ENCODE results near the gene POTEI. TPM values are rescaled to one million over a fixed set of nuclear protein-coding genes. Genes with fewer than 3 reads are reported as not detected.
"Not testable (repeated sequence)": the region's sequence is repeated elsewhere in the genome, so short reads cannot be mapped to it uniquely, and the experiment has no call there.

Gene POTEI
- total and polyA plus RNA-seq, 5 donors = 0.16 to 4.5 (median 2.9) TPM

DNA sequence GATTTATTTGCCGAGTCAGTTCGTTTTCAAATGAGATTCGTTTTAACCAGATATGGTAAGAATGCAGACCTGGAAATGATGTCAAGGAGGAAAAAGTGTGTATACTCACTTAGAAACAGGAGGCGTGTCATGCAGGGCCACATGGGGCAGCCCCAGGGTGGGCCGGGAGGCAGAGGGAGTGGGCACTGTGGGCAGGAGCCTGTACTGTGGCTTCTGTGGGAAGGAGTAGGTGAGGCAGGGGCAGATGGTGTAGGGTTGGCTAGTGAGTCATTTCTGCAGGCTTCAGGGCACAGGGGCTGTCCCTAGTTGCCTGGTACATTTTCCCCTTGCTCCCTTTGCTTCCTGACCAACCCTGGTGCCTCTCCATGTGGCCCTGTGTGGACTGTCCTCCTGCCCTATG is 22.1 kb upstream of the POTEI start:
- intact Hi-C loops (cut with DNase I); H3K9me3 ChIP-seq (ENCODE audit: control insufficient read depth, low read length); H3K4me1 ChIP-seq (ENCODE audit: control insufficient read depth, insufficient read depth, low read length); H3K4me3 ChIP-seq (ENCODE audit: low read length); H3K27me3 ChIP-seq (ENCODE audit: control insufficient read depth, insufficient read depth); DNase-seq; ATAC-seq; H3K27ac ChIP-seq (ENCODE audit: low read length): not testable (repeated sequence)
- no CpG with 5 or more reads among the region's 5 CpGs for WGBS

DNA sequence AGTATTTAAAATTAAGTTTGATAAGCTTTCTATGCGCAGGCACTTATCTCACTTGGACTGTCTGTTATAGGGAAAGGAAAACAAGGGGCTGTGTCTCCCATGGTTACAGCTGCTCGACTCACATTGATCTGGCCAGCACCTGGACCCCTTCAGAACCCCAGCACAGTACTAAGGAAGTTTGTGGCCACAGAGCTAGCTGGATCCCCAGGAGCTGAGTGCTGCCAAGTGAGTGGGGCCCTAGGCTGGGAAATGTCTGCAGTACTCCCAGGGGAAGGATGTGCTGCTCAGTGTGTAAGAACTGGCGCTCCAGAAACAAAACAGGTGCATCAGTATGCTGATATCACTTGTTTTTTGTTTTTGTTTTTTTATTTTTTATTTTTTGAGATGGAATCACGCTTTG is 21.1 kb upstream of the POTEI start:
- H3K4me1 ChIP-seq (ENCODE audit: control insufficient read depth, insufficient read depth, low read length); intact Hi-C loops (cut with DNase I); DNase-seq; H3K4me3 ChIP-seq (ENCODE audit: low read length); H3K27me3 ChIP-seq (ENCODE audit: control insufficient read depth, insufficient read depth); H3K9me3 ChIP-seq (ENCODE audit: control insufficient read depth, low read length); H3K27ac ChIP-seq (ENCODE audit: low read length): not testable (repeated sequence)
- WGBS = no CpG with 5 or more reads among the region's 4 CpGs
- ATAC-seq = peak; percentile 31 to 40

DNA sequence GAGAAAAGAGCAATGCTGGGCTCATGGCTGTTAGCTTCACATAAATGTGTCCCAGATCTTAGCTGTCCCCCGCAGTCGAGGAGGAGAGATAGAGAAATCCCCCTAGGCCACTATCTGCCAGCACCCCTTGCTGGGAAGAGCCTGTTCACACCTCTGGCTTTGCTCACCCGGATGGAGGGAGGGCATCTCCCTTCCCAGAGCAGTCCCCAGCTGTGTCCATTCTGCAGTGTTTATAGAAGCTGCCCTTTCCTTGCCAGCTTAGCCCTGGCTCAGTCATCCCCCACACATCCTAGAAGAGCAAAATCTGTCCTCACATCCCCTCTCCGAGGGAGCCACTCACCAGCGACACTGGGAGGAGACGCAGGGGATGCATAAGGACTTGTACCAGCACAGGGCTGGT is 20.4 kb upstream of the POTEI start:
- H3K4me3 ChIP-seq (ENCODE audit: low read length); H3K27me3 ChIP-seq (ENCODE audit: control insufficient read depth, insufficient read depth); H3K27ac ChIP-seq (ENCODE audit: low read length); H3K4me1 ChIP-seq (ENCODE audit: control insufficient read depth, insufficient read depth, low read length); intact Hi-C loops (cut with DNase I); H3K9me3 ChIP-seq (ENCODE audit: control insufficient read depth, low read length); DNase-seq: not testable (repeated sequence)
- no CpG with 5 or more reads among the region's 6 CpGs for WGBS
- ATAC-seq = peak; percentile 61 to 77

DNA sequence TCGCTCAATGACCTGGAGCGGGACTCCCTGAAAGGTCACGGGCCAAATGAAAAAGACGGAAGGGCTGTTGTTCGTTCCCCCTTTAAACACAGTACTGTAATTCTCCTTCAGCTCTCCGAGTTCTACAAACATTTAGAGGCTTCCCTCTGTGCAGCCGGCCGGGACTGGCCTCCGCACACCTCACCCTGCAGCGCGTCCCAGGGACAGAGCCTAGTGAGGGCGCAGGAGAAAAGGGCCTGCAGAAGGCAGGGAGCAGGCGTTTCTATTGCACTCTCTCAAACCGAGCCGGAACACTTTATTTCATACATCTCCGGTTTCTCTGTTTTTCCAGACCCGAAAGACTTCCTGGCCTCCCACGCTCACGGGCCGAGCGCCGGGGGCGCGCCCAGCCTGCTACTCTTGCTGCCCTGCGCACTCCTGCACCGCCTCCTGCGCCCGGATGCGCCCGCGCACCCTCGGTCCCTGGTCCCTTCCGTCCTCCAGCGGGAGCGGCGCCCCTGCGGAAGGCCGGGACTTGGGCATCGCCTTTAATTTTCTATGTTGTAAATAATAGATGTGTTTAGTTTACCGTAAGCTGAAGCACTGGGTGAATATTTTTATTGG is 18.3 kb upstream of the POTEI start:
- DNase-seq; H3K9me3 ChIP-seq (ENCODE audit: control insufficient read depth, low read length); H3K4me3 ChIP-seq (ENCODE audit: low read length); H3K27me3 ChIP-seq (ENCODE audit: control insufficient read depth, insufficient read depth); H3K27ac ChIP-seq (ENCODE audit: low read length); intact Hi-C loops (cut with DNase I); H3K4me1 ChIP-seq (ENCODE audit: control insufficient read depth, insufficient read depth, low read length): not testable (repeated sequence)
- ATAC-seq = peak; percentile 77 to 94
- WGBS = no CpG with 5 or more reads among the region's 40 CpGs

DNA sequence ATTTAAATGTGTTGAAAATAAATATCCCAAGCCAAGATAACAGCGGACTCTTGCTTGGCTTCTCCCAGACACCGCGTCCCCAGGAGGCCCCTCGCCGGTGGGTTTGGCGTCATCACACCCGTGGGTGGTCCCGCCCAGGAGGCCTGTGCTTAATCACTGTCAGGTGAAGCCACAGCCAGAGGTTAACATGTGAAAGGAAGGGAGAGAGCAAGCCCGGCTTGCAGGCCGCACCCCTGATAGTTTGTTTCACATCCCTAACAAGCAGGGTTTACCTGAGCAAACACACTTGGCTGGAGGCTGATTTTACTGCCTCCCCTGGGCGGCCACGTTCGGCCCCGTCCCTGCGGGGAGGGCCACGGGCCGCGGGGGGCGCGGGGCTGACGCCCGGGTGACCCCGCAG is 13.3 kb upstream of the POTEI start:
- intact Hi-C loops (cut with DNase I); H3K27ac ChIP-seq (ENCODE audit: low read length); H3K9me3 ChIP-seq (ENCODE audit: control insufficient read depth, low read length); DNase-seq; H3K4me1 ChIP-seq (ENCODE audit: control insufficient read depth, insufficient read depth, low read length); H3K4me3 ChIP-seq (ENCODE audit: low read length); ATAC-seq; H3K27me3 ChIP-seq (ENCODE audit: control insufficient read depth, insufficient read depth): not testable (repeated sequence)
- WGBS = no CpG with 5 or more reads among the region's 23 CpGs

DNA sequence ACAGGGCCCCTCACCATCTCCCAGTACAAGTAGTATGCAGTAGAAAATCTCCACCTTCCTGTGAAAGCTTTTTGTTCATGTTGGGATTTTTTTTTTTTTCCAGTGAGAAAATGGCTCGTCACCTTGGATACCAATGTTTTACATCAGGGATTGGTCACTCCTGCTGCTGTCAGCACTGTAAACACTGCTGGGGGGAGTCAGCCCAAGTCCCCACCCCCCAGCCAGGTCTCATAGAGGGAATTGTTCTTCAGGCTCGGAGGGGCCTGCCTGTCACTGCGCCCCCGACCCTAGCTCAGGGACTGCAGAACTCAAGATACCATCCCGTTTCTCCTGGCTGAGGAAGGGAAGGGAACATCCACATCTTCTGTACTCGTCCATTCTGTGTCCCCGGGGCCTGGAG is 11.9 kb upstream of the POTEI start, which contains the start of gene CFC1B:
Gene CFC1B (plus strand): TSS at position 231 of the 400 bp plus-strand sequence. CDS start 263 bp downstream, outside the sequence.
- ATAC-seq; H3K27me3 ChIP-seq (ENCODE audit: control insufficient read depth, insufficient read depth); intact Hi-C loops (cut with DNase I); DNase-seq; H3K27ac ChIP-seq (ENCODE audit: low read length); H3K4me3 ChIP-seq (ENCODE audit: low read length); H3K4me1 ChIP-seq (ENCODE audit: control insufficient read depth, insufficient read depth, low read length); H3K9me3 ChIP-seq (ENCODE audit: control insufficient read depth, low read length): not testable (repeated sequence)
- no CpG with 5 or more reads among the region's 7 CpGs for WGBS

DNA sequence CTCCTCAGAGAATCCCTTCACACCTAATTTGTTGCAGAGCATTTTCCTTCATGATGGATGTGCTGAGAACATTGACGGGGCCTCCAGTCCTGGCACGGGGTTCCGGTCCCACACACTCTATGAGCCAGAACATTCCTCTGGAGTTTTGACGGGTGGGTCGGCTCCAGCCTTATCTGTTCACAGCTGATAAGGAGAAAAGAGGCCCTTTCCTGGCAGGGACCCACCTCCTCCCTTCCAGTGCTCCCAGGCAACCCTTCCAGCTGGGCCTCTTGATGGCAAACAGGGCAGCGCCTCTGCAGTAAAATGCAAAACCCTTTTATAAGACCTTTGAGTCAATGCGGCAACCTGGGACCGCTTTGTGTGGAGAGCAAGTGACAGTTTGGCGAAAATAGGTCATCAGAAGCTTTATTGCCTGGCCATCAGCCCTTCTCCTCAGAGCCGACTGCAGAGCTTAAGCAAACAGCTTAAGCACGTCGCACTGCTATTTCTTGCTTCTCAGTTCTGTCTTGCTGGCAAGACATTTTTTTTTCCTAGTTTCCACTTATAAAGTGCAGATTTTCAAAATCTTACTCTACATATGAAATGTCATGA is 9.5 kb upstream of the POTEI start:
- WGBS = no CpG with 5 or more reads among the region's 12 CpGs
- H3K4me1 ChIP-seq (ENCODE audit: control insufficient read depth, insufficient read depth, low read length); DNase-seq; H3K27ac ChIP-seq (ENCODE audit: low read length); H3K9me3 ChIP-seq (ENCODE audit: control insufficient read depth, low read length); intact Hi-C loops (cut with DNase I); H3K4me3 ChIP-seq (ENCODE audit: low read length); H3K27me3 ChIP-seq (ENCODE audit: control insufficient read depth, insufficient read depth): not testable (repeated sequence)
- peak; percentile 97 to 98 for ATAC-seq

DNA sequence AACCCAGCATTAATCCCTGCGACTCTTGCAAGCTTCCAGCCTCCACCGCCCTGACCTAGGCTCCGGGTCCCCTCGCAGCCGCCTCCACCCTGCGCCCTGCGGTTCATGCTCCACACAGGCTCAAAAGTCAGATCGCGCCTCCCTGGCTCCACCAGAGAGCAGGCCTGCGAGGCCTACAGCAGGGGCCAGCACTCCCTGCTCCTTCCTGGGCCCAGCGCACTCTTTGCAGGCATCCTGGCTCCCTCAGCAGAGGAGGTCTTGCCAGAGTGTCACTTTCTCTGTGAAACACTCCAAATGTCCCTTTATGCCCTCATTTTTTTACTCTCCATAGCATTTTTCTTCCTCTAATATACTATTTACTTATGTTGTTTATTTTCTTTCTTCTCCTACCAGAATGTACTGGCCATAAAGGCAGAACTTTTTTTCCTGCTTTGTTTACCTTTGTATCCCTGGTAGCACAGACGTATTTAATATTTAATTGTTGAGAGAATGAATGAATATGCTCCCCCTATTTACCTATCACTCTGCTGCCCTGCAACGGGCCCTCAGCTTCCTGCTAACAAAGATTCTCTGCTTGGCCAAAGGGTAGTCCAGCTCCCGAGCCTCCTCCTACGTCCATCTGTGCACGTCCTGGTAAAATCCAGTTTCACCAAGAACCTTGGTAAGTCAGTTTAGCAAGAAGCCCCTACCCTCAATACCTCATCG is 2.8 kb upstream of the POTEI start:
- peak in 1 of 2 donors; percentile 29 for ATAC-seq
- H3K9me3 ChIP-seq (ENCODE audit: control insufficient read depth, low read length); H3K4me1 ChIP-seq (ENCODE audit: control insufficient read depth, insufficient read depth, low read length); DNase-seq; H3K27me3 ChIP-seq (ENCODE audit: control insufficient read depth, insufficient read depth); H3K4me3 ChIP-seq (ENCODE audit: low read length); intact Hi-C loops (cut with DNase I); H3K27ac ChIP-seq (ENCODE audit: low read length): not testable (repeated sequence)
- 92% methylated on average over 4 of the region's 17 CpGs for WGBS

DNA sequence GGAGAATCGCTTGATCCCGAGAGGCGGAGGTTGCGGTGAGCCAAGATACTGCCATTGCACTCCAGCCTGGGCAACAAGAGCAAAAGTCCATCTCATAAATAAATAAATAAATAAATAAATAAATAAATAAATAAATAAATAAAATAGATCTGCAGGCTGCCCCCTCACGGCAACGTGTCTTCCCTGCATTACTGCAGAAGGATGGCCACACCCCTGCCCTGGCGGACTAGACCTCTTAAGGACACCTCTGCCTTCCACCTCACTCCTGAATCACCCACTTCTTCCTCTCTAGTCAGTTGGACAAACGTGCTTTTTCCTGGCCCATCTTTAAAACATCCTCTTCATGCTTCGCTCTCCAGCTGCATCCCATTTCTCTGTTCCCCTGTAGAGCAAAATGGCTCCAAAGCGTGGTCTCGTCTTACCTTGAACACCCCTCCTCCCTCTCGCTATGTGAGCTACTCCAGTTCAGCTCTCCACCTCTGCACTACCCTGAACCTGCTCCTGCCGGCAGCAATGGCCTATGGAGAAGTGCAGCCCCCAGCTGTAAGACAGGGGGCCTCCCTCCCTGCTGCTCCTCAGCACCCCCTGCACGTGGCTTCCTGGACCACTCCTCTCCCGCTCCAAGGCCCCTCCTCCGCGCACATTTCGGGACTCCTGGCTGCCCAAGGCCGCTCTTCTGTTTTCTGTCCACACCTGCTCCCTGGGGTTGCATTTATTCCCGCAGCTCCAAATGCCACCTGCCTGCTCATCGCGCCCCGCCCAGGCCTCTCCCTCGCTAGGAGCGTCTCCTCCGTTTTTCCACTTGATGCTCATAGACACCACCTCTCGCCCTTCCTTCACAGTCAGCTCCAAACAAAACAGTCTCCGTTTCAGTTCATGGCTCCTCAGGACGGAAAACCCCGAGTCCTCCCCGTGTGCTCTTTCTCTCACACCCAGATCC is 1.9 kb upstream of the POTEI start:
- H3K27me3 ChIP-seq (ENCODE audit: control insufficient read depth, insufficient read depth); H3K27ac ChIP-seq (ENCODE audit: low read length); H3K4me1 ChIP-seq (ENCODE audit: control insufficient read depth, insufficient read depth, low read length); H3K9me3 ChIP-seq (ENCODE audit: control insufficient read depth, low read length); DNase-seq; H3K4me3 ChIP-seq (ENCODE audit: low read length); intact Hi-C loops (cut with DNase I): not testable (repeated sequence)
- ATAC-seq = peak in 1 of 2 donors; percentile 16
- 60% methylated on average over 2 of the region's 31 CpGs for WGBS

DNA sequence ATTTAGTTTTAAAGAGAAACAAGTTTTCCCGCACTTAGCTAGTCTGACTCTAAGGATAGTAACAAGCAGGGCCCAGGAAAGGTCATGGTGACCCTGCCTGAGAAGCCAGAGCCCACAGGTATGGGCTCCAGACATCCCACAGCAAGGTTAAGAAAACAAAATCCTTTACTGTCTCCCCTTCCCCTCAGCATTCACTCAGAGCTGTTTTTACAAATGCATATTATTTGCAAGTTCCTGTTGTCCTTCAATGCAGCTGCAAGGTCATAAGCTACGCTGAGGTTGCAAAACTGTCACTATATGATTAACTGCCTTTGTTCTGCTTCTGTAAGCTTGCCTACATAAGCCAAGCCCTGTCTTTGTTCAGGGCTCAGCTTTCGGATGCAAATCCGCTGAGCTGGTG is 18.1 kb downstream of the POTEI start:
- ATAC-seq; intact Hi-C loops (cut with DNase I); H3K27ac ChIP-seq (ENCODE audit: low read length); H3K27me3 ChIP-seq (ENCODE audit: control insufficient read depth, insufficient read depth); H3K9me3 ChIP-seq (ENCODE audit: control insufficient read depth, low read length); H3K4me1 ChIP-seq (ENCODE audit: control insufficient read depth, insufficient read depth, low read length); H3K4me3 ChIP-seq (ENCODE audit: low read length): not testable (repeated sequence)
- 47% methylated on average over 3 of the region's 4 CpGs for WGBS
- peak in 1 of 3 donors; percentile 6 for DNase-seq
